HPDE6-E6E7 (cell line): ENCODE data around the gene ATAD5.
"Not testable (repeated sequence)": the region's sequence is repeated elsewhere in the genome, so short reads cannot be mapped to it uniquely, and the experiment has no call there.

Experiments used
- DNase-seq: peaks from one replicate; pipeline ENCODE4 v3.0.0; 2011; ENCODE audit warnings: missing footprints; ENCODE audit errors: extremely low spot score

The ATAD5 gene

GRCh38 chr17:30831663-30832437 is at the start of gene ATAD5:
Gene ATAD5, plus strand, starts transcription at chr17:30831966. Its CDS starts 382 bp downstream, at chr17:30832348.
- DNase-seq, result peak; percentile 89

- no peak for DNase-seq
Observed at GRCh38 chr17:30782206-30782605, 49.6 kb upstream of the ATAD5 start.

GRCh38 chr17:30788918-30789317 is 42.8 kb upstream of the ATAD5 start:
- DNase-seq, result no peak

GRCh38 chr17:30790279-30790678 is 41.5 kb upstream of the ATAD5 start:
- no peak for DNase-seq

- no peak for DNase-seq
Observed at GRCh38 chr17:30793282-30793977, 38.3 kb upstream of the ATAD5 start.

GRCh38 chr17:30794372-30794771 is 37.4 kb upstream of the ATAD5 start:
- DNase-seq, result no peak

GRCh38 chr17:30796016-30796415 is 35.8 kb upstream of the ATAD5 start:
- DNase-seq, result no peak

- no peak for DNase-seq
Observed at GRCh38 chr17:30801671-30802070, 30.1 kb upstream of the ATAD5 start.

- no peak for DNase-seq
Observed at GRCh38 chr17:30805944-30806456, 25.8 kb upstream of the ATAD5 start.

GRCh38 chr17:30807896-30808295 is 23.9 kb upstream of the ATAD5 start:
- DNase-seq, result no peak

GRCh38 chr17:30808785-30809286 is 22.9 kb upstream of the ATAD5 start:
- DNase-seq, result no peak

GRCh38 chr17:30809867-30810266 is 21.9 kb upstream of the ATAD5 start:
- no peak for DNase-seq

GRCh38 chr17:30812218-30813177 is 19.3 kb upstream of the ATAD5 start:
- DNase-seq, result peak; percentile 40

- not testable (repeated sequence) for DNase-seq
Observed at GRCh38 chr17:30814236-30814635, 17.5 kb upstream of the ATAD5 start.

GRCh38 chr17:30814860-30815259 is 16.9 kb upstream of the ATAD5 start:
- DNase-seq, result not testable (repeated sequence)

- no peak for DNase-seq
Observed at GRCh38 chr17:30816165-30816564, 15.6 kb upstream of the ATAD5 start.

- DNase-seq, result no peak
Observed at GRCh38 chr17:30819971-30820705, 11.6 kb upstream of the ATAD5 start.

GRCh38 chr17:30821871-30822723 is 9.7 kb upstream of the ATAD5 start:
- no peak for DNase-seq

- not testable (repeated sequence) for DNase-seq
Observed at GRCh38 chr17:30822919-30823318, 8.8 kb upstream of the ATAD5 start.

GRCh38 chr17:30823421-30823820 is 8.3 kb upstream of the ATAD5 start:
- DNase-seq, result no peak
